Stimulated activated CD4-positive, alpha-beta T cell treated with anti-CD3 and anti-CD28 coated beads, Interleukin-1b, Interleukin-23, amount 100 ng/mL, for 1 hour (primary cell): ENCODE data around the gene LHFPL2.
"Not testable (repeated sequence)": the region's sequence is repeated elsewhere in the genome, so short reads cannot be mapped to it uniquely, and the experiment has no call there.

Experiments
- DNase-seq, 2 donors: peaks; one replicate each; pipeline ENCODE4 v3.0.0-alpha.2; 2020; ENCODE audit warnings: low read depth in 2 of 2

LHFPL2 gene

DNA sequence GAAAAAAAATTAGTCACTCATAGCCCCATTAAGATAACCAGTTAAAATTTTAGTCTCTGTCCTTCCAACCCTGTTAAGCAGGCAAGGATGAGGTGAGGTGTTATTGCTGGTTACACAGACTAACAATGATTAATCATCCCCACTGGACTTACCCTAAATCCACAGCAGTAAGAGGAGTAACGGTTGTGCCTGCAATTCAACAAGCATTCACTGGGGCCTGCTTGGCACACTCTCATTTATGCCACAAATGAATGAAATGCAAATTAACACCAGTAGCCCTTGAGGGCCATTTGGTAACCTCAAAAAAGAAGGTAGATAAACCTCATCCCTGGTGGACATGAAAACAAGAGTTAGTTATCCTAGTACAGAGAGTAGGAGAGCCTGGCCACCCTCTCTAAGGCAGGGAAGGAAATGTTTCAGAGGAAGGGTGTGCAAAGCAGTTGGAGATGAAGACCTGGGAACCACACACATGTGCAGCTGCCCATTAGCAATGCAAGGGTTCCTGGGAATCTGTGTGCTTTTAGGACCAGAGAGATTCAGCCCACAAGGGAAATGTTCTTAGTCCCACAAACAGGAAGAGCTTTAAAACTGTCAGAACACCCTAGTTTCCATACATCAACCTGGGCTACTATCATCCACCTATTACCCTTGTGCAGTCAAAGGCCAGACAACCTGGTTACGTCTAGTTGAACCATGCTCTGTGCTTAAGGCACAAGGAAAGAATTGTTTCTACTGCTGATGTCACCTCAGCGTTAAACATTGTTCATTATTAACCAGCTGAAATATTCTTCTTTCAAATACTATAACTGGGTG lies 7.7 kb downstream of the LHFPL2 start:
- no peak for DNase-seq

DNA sequence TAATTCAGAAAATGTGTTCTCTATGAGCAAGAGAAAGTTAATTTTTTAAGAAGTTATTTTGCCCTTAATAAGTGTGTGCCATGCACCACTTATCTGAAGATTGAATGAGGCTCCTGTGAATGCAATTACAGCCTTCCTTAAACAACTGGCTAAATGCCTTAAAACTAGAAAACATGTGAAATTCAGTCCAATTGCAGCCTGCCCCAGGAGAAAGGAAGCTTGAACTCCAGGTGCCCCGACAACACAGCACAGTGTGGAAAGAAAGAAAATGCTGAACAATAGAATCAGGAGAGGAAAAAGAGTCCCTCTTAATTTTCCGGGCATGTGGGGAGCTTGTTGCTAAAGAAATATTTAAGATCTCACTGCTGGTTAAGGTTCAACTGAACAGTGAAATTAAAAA lies 8.8 kb downstream of the LHFPL2 start:
- DNase-seq, result no peak

DNA sequence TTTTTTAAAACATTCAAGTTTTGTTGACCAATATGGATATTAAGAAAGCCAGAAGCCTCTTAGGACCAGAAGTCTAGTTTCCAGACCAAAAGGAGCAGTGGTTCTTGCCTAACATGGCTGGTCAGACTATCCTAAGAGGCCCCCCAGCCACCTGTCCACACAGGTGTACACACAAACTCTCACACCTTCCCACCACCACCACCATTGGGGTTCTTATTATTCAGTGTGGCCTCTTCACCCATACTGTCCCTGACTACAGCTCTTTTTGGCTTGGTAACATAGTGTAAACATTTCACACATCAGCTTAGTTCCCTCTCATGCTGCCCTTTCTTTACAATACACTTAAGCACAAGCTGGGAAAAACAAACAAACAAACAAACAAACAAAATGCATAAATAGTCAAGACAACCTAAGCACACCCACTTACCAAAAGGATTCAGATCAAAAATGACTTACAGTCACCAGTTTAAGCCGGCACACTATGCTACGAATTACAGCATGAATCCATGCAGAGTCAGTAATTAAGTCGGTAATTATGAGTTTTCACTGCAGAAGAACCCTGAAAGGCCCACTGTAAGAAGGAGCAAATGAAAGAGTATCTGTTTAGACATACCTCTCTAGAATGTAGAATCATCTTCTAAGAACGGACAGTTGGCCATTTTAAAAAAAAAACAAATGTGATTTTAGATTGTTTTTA lies 9.5 kb downstream of the LHFPL2 start:
- no peak for DNase-seq

DNA sequence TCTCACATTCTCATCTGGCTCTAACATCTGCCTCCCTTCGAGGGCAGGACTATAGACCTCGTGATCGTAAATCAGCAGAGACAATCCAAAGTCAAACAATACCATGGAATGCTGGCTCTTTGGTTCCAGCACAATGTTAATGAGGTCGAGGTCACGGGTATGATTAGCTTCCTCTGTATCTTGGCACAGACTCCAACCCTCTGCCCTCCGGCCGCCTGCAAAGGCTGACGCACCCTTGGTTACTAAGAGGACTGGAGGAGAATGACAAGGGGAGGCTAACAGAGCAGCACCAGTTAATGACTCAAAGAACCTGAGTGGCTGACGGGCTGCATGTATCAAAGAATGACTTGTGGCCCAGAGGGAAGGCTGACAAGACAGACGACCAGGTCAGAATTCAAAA lies 10.1 kb downstream of the LHFPL2 start:
- DNase-seq, result no peak

DNA sequence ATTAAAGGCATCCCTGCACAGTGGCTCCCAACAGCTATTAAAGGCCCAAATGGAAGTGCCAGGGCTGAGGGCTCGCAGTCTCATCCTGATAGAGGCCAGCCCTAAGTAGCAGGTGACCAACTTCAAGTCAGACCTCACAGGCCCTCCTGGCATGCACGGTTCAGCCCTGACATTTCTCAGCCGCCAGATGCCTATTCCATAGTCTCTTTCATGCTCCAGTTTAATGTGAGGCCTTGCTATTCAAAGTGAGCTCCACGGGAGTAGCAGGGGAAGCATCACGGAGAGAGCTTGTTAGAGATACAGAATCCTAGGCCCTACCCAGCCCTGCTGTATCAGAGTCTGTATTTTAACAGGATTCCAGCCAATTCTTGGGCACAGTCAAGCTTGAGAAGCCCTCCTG lies 11.1 kb downstream of the LHFPL2 start:
- no peak for DNase-seq

DNA sequence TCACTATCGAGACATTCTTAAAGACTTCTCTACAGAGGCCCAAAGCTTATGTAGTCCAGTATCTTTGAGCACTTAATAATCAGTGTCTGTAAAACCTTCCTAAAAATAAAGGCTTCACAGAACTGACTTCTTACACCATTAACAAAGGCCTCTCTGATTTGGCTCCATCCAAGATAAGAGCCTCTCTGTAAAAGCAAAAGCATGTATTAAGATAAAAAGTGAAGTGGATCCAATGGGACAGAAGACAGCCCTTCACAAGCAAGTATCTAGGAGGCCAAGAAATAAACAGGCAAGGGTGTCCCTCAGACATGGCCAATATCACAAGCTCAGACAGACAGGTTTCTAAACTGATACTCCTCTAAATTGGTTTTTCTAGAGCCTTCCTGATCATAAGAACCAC lies 11.9 kb downstream of the LHFPL2 start:
- no peak for DNase-seq

DNA sequence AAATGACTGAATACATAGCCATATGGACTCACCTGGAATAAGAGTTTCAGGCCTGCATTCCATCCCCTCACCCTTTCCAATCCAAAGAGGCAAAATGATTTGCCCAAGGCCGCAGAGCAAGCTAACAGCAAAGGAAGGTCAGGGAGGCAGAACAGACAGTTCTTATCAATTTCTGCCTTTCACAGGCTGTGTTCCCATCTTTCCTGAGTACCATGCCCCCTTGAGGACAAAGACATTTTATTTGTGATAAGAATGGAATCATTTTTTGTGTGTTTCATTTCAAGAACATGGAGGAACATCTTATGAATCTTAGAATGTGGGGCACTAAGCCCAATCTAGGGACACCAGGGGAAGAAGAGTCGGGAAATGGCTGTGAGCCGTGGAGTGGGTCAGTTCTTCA lies 13.9 kb downstream of the LHFPL2 start:
- no peak for DNase-seq

DNA sequence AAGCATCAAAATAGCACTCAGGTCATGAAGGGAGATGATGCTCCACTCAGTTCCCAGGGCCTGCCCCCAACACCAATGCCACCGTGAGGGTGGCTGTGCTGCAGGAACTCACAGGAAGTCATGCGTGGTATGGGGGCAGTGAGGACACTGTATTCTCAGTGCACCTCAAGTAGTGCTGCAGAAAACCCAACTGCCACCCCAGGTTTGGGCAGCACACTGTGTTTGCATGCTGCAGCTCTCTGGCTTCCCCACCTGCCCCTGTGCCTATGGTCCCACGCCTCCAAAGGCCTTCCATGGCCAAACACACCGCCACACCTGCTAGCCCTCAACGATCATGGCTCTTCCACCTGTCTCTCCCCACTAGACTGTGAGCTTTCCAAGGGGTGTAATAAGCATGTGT lies 14.3 kb downstream of the LHFPL2 start:
- DNase-seq, result no peak

DNA sequence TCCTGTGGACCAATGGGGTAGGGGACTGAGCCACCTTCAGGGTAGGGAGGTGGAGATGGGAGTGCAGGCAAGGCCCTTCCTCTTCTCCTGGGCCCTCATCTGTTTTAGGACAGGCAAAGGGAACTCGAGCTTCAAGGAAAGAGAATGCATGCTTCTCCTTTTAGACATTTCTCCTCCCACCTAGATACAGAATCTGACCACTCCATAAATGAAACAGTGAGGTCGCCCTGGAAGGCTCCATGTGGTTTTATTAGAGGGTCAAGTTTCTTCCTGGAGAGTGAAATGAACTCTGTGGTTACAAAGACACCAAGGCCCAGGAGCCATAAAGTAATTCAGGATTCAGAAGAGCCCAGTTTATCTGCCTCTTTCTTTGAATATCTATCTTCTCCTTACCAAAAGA lies 14.9 kb downstream of the LHFPL2 start:
- DNase-seq, result no peak

DNA sequence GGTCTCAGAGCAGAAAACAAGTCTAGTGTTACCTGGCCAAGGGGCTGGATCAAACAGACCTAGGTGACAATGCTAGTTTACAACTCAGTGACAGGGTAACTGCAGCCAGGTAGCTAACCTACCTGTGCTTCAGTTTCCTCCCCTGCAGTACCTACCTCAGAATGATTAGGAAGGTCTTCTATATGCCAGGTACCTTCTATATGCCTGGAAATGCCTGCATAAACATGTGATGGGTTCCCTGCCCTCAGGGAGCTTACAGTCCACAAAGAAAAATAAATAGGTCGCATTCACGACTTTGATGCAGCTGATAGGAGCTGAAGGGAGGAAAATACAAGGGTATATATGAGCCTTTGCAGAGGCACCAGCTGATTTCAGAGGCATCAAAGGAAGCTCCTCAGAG lies 16.1 kb downstream of the LHFPL2 start:
- no peak for DNase-seq

DNA sequence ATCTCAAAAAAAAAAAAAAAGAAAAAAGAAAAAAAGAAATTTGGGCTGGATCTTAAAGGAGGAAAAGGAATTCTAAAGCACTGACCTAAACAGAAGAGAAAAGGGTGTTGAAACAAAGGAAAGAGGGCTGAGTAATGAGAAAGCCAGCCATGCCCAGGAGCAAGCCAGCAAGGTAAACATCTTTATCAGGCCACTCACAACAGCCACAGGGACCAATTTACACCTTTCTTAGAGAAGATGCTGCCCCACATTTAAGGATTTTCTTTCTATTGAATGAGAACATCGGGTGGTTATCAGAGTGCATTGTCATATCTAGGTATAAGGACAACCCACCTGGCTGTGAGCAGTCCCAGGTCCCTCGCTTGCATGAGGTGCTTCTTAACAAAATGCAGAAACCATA lies 16.6 kb downstream of the LHFPL2 start:
- no peak for DNase-seq

DNA sequence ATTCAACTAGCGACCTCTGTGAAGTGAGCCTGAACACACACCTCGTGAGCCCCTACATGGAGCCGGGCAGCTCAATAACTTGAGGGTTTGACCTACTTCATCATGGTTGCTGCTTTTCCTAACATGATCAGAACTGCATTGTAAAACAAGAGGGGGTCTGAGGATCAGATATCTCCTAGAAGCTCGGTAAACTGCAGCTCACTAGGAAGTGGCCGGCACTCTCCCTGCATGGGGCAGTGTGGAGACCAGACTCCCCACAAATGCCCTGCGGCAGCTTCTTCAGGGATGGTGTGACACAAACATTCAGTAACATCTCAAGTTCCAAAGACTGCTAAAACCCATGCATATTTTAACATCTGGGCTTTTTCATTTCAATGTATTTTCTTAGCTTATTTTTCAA lies 18.5 kb downstream of the LHFPL2 start:
- no peak for DNase-seq

DNA sequence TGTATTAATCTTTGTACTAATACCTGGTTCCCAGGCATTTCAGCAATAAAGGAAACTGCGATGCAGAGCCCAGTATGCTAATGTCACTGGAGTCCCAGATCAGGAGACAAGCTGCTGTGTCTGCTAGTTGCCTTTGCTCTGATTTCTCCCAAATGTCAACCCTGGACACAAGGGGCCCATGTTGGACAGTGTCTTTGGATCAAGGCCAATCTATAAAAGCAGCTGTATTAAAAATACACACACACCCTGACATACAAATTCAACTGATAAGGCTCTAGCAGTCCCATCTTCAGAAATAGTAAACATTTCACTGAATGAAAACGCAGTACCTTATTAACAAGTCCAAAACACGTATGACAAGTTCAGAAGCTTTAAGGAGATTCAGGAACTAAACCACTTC lies 18.9 kb downstream of the LHFPL2 start:
- no peak for DNase-seq

DNA sequence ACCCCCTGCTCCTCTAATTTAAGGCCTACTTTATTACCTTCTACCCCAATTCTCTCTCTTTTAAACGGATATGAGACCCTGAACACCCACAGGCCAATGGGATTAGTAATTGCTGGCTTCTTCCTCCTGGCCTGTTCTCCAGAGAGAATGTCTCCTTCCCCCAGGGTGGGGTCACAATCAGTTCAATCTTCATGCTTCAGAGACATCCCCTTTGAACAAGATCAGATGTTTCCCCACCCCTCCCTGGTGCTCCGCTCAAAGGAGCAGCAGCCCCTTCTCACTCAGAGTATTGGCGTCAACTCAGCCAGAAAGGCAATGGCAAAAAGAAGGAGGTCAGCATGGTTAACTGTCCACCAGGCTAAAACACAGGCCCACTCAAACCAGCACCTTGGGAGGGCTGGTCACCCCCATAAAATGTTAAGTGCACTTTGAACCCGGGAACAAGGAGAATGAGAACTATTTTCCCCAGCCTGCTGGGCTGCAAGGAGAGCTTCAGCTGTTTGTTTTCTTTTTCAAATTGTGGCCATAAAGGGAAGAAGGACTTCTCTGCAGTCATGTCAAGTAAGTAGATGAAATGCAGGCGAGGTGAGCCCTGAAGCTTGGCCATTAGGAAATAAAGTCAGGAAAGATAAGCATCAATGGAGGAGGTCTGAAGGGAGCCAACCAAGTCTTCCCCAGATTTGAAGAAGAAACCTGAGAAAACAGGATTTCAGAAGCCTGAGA lies 20.1 kb downstream of the LHFPL2 start:
- DNase-seq, result no peak

DNA sequence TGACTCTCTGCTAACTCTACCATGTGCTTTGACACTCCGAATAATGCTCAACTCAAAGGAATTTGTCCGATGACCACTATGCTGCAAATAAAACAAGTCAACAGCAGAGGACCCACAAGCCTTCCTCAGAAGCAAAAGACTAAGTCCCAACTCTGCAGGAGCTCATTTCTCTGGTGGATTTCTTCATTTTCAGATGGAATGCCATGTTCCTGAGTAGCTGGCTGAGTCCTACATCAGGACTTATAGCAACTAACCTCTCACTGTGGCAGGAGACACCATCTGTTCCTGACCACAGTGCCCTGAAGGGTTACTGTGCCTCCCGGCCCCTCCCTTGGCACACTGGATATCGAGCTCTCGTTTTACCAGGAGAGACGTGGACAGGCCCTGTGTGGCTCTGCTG lies 20.8 kb downstream of the LHFPL2 start:
- DNase-seq, result no peak

DNA sequence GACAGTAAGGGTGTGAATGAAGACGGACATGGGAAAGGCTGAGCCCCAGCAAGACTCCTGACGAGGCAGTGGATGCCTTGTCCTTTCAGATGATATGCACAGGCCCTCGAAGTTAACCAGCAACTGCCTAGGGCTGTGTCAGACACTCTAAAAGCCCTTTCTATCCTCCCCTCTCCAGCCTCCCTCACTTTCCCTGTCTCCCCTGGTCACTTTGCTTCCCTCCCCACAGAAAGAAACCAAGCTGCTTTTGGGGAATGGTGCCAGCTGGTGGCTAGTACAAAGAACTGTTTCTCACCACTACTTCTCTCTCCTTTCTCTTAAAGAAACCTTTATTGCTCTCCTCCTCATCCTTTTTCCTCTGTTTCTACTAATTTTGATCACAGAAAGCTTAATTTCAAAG lies 21.4 kb downstream of the LHFPL2 start:
- no peak for DNase-seq

DNA sequence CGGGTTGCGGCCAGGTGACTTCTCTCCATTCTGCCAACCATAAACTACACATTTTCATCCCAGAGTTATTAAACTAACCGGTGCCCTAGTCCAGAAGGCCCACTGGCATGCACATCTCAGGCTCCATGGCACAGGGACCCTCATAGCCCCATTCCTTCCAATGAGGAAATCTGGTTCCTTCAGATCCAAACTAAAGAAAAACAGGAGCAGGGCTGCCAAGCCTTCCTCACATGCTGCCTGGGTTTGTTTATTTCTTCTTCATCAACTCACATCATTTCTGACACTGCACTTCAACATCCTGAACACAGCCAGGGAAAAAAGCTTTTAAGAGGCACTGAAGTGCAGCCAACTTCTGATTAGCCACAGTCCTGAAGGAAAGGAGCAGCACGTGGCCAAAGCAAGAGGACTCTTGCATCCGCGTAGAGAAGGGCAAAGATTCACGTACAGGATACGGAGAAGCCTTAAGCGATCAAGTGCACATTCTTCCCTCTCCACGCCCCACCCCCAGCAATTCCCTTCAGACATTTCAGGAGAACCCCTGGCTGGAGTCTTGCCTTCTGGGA lies 22.5 kb downstream of the LHFPL2 start:
- DNase-seq, result no peak

DNA sequence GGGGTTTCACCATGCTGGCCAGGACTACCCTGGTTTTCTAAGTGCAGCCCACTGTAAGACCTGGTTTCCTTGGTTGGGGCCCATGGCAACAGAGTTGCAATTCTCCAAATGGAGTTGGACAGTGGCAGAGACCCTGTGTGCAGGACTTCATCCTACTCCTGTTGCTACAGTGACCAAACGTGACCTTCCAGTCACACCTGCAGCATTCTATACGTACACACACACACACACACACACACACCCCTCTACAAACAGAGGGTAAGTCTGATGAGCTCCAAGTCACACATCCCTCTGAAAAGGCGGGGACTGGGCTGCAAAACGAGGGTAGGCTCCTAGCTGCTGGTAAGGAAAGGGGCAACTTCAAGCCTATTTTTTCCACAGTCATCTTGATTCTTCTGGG lies 23.6 kb downstream of the LHFPL2 start:
- DNase-seq, result no peak

DNA sequence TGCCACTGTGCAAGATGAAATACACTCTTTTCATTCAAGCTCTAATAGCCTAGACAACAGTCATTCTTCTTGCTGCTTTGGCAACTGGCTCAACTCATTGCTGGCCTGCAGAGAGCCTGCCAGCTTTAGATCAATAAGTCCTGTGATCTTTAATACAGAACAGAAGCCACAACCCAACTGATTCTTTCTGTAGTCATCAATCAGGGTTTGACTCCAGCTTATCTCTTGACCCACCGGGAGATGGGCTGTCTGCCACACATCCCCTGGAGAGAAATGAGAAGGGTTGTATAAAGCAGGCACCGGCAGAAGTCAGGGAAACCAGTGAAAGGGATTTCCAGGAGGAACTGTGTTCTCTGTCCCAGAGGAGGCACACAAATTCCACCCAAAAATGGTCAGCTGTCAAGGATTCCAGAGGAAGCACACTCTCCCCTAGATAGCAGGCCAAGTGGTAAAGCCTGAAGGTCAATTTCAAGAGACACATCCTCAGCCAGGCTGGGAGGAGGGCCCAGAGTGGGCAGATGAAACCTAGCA lies 24.5 kb downstream of the LHFPL2 start:
- no peak for DNase-seq

DNA sequence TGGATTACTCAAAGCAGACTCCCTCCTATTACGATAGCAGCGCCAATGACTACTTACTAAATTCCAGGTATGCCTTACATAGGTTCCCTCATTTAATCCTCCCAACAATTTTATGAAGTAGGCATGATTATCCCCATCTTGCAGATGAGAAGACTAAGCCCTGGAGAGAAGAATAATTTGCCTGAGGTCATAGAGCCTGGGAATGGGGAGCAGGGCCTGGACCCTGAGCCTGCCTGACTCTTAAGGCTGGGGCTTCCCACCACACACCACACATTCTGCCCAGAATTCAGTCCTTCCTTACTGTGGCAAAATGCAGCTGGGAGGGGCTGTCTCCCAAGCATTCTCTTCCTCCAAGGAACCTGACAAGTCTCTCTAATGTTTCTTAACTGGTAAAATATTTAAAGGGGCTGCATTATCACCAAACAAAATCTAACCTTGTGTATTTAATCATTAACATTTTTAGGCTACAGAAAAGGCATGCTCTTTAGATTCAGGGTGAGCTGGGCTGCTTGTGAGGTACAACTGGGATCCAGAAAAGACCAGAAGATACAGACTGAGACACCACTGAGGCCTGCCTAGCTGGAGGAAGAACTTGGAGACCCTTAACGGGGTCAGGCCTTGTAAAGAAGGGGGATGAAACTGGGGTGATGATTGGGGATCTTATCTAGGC lies 26.1 kb downstream of the LHFPL2 start:
- DNase-seq, result no peak

DNA sequence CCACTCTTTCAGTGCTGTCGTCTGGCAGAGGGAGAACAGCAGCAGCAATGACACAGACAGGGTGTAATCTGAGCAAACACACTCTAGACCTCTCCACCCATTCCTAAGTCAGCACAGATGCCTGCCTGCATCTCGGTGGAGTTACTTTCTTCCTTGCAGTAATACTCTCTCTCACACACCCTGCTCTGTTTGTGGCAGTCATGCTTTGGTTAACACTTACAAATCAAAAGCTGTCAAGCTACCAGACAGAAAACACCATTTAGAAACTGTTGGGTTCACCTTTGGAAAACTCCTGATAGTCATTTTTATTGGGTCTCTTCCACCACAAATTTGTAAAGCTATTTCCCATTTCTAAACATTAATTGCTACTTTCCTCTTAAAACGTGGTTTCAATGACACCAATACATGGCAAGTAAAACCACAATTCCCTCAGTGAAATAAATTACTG lies 27.3 kb downstream of the LHFPL2 start:
- no peak for DNase-seq

DNA sequence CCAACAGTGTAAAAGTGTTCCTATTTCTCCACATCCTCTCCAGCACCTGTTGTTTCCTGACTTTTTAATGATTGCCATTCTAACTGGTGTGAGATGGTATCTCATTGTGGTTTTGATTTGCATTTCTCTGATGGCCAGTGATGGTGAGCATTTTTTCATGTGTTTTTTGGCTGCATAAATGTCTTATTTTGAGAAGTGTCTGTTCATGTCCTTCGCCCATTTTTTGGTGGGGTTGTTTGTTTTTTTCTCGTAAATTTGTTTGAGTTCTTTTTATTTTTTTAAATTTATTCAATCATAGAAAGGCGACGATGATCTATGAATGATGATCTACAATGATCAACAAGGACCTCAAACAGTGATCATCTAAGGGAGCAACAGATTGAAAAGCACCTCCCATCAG lies 28.5 kb downstream of the LHFPL2 start:
- not testable (repeated sequence) for DNase-seq
